ENCODE data around the gene ALG2.

ALG2 gene, protein sequence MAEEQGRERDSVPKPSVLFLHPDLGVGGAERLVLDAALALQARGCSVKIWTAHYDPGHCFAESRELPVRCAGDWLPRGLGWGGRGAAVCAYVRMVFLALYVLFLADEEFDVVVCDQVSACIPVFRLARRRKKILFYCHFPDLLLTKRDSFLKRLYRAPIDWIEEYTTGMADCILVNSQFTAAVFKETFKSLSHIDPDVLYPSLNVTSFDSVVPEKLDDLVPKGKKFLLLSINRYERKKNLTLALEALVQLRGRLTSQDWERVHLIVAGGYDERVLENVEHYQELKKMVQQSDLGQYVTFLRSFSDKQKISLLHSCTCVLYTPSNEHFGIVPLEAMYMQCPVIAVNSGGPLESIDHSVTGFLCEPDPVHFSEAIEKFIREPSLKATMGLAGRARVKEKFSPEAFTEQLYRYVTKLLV

DNA sequence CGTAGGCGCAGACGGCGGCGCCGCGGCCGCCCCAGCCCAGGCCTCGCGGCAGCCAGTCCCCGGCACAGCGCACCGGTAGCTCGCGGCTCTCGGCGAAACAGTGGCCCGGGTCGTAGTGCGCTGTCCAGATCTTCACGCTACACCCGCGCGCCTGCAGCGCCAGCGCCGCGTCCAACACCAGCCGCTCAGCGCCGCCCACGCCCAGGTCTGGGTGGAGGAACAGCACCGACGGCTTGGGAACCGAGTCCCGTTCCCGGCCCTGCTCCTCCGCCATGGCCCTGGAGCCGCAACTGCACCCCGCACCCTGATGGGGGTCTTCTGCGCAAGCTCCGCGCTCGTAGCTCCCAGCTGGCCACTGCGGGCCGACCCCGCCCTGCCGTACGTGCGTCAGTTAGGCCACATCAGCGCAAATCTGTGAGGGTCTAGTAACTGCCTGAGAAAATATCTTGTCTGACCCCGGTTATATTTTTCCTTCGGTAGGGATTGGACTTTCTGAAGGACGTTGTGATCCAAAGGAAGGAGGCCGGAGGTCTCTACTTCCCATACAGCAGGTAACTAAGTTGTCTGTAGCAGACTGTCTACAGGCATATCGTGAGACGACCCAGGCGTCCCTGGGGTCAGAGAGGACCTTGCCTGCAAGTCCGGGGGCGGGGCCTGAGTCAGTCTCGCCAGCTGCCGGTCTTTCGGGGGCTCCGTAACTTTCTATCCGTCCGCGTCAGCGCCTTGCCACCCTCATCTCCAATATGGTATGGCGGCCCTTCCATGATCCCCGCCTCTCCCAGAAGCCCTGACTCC is at the start of gene ALG2, which contains the start of gene SEC61B:
TSS of gene ALG2 (minus strand) at position 322 of the 795 bp plus-strand sequence. CDS start at position 274, 48 bp downstream.
TSS of gene SEC61B (plus strand) at position 662 of the 795 bp plus-strand sequence. CDS start at position 744, 82 bp downstream.
- H3K27me3 ChIP-seq (ENCODE audit: insufficient read depth, low read length) = no peaks in the 10 kb centered on the region
- H3K36me3 ChIP-seq (ENCODE audit: insufficient read depth, low read length) = peaks cover 43% of the 10 kb centered on the region
- peaks cover 29% of the 10 kb centered on the region for H3K4me1 ChIP-seq (ENCODE audit: insufficient read depth, low read length)
- H2AFZ ChIP-seq (ENCODE audit: low read depth, low read length) = peak within 1 kb of the TSS; percentile 56
- H3K4me3 ChIP-seq (ENCODE audit: low read length) = peak within 1 kb of the TSS; percentile 92
- no peaks in the 10 kb centered on the region for H3K9me3 ChIP-seq (ENCODE audit: low read length)

DNA sequence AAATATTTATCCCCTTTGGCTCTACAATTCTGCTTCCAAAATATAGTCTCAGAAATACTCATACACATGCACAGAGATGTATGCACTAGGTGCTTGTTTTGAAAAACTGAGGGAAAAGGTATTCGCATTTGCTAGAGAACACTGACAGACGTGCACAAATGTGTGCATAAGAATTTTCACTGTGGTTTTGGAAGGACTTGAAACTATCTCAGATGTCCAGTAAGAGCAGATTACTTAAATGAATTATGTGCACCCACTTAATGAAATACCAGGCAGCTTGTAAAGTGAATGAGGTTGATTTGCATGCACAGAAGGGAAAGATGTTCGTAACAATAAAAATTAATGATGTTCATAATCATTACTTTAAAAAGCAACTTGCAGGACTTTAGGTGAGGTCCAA is 48.7 kb upstream of the ALG2 start:
- H3K27me3 ChIP-seq (ENCODE audit: insufficient read depth, low read length) = no peaks in the 10 kb centered on the region
- no peaks in the 10 kb centered on the region for H3K36me3 ChIP-seq (ENCODE audit: insufficient read depth, low read length)
- no peaks in the 10 kb centered on the region for H3K9me3 ChIP-seq (ENCODE audit: low read length)
- no peak overlapping the region for H2AFZ ChIP-seq (ENCODE audit: low read depth, low read length)
- no peak overlapping the region for H3K4me3 ChIP-seq (ENCODE audit: low read length)
- peaks cover 5% of the 10 kb centered on the region for H3K4me1 ChIP-seq (ENCODE audit: insufficient read depth, low read length)

GRCh38 chr9:99269416-99269815 is 47.7 kb upstream of the ALG2 start:
- H3K9me3 ChIP-seq (ENCODE audit: low read length) = no peaks in the 10 kb centered on the region
- no peak overlapping the region for H3K4me3 ChIP-seq (ENCODE audit: low read length)
- H3K4me1 ChIP-seq (ENCODE audit: insufficient read depth, low read length) = peaks cover 5% of the 10 kb centered on the region
- H3K36me3 ChIP-seq (ENCODE audit: insufficient read depth, low read length) = no peaks in the 10 kb centered on the region
- H2AFZ ChIP-seq (ENCODE audit: low read depth, low read length) = no peak overlapping the region
- no peaks in the 10 kb centered on the region for H3K27me3 ChIP-seq (ENCODE audit: insufficient read depth, low read length)

DNA sequence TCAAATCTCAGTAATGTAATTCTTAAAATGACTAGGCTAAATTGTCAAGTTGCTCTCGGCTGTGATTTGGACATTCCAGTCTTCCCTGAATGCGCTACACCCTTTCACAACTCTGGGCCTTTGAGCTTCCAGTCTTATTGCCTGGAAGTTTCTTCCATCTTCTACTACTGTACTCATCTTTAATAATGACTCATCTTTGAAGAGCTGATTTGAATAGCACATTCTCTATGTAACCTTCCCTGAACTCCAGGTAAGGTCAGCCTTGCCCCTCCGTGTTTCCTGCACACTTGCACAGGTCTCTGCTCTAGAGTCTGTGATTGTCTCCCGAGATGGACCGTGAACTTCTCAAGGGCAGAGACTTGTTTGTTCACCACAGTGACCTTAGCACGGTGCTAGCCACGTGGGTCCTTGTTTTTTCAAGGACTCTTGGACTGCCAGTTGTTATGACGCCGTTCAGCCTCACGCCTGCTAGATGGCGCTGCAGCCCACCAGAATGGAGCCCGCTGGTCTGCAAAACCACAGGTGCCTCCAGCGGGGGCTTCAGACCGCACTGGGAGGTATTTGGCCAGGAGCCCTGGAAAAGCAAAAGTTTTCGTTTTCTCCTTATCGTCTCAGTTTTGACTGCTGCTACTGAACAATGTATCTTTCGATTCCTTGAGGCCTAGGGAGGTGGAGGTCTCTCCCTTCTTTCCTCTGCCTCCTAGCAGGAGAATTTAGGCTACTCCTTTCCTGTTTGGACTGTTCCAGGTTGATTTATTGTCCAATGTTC is 44.7 kb upstream of the ALG2 start:
- no peaks in the 10 kb centered on the region for H3K4me1 ChIP-seq (ENCODE audit: insufficient read depth, low read length)
- H3K36me3 ChIP-seq (ENCODE audit: insufficient read depth, low read length) = no peaks in the 10 kb centered on the region
- H3K27me3 ChIP-seq (ENCODE audit: insufficient read depth, low read length) = no peaks in the 10 kb centered on the region
- H2AFZ ChIP-seq (ENCODE audit: low read depth, low read length) = no peak overlapping the region
- no peak overlapping the region for H3K4me3 ChIP-seq (ENCODE audit: low read length)
- H3K9me3 ChIP-seq (ENCODE audit: low read length) = no peaks in the 10 kb centered on the region

- no peak overlapping the region for H3K4me3 ChIP-seq (ENCODE audit: low read length)
- no peaks in the 10 kb centered on the region for H3K4me1 ChIP-seq (ENCODE audit: insufficient read depth, low read length)
- H3K27me3 ChIP-seq (ENCODE audit: insufficient read depth, low read length) = no peaks in the 10 kb centered on the region
- no peaks in the 10 kb centered on the region for H3K9me3 ChIP-seq (ENCODE audit: low read length)
- H2AFZ ChIP-seq (ENCODE audit: low read depth, low read length) = no peak overlapping the region
- no peaks in the 10 kb centered on the region for H3K36me3 ChIP-seq (ENCODE audit: insufficient read depth, low read length)
Measured at GRCh38 chr9:99265691-99266090, 43.9 kb upstream of the ALG2 start.

DNA sequence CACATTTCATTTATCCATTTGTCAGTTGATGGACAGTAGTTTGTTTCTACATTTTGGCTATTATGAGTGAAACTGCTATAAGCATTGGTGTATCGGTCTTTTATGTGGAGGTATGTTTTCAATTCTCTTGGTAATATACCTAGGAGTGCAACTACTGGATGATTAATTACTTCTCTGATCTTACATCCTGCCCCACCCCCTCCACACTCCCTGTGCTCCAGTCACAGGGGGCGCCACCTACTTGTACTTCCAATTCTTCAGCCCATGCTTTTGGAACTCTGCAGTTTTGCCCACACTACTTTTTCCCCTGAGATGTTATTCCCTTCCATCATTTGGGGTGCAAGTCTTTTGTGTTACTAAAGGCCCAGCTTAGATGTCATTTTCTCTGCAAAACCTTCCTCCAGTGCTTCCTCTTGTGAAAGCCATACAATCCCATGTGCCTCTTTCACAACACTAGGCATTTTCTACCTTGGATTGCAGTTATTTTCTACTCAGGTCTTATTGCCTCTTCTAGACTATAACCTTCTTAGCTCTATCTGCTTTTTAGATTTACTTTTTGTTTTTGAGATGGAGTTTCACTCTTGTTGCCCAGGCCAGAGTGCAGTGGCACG is 42.4 kb upstream of the ALG2 start:
- Histone ChIP-seq H3K4me1 (ENCODE audit: insufficient read depth, low read length) (no peaks in the 10 kb centered on the region), H3K9me3 (ENCODE audit: low read length) (no peaks in the 10 kb centered on the region), H3K27me3 (ENCODE audit: insufficient read depth, low read length) (no peaks in the 10 kb centered on the region), H3K36me3 (ENCODE audit: insufficient read depth, low read length) (no peaks in the 10 kb centered on the region), H2AFZ (ENCODE audit: low read depth, low read length) (no peak overlapping the region), H3K4me3 (ENCODE audit: low read length) (no peak overlapping the region)

GRCh38 chr9:99262949-99263418 is 41.2 kb upstream of the ALG2 start:
- Histone ChIP-seq H3K9me3 (ENCODE audit: low read length) (no peaks in the 10 kb centered on the region), H3K27me3 (ENCODE audit: insufficient read depth, low read length) (no peaks in the 10 kb centered on the region), H3K4me3 (ENCODE audit: low read length) (no peak overlapping the region), H2AFZ (ENCODE audit: low read depth, low read length) (no peak overlapping the region), H3K36me3 (ENCODE audit: insufficient read depth, low read length) (no peaks in the 10 kb centered on the region), H3K4me1 (ENCODE audit: insufficient read depth, low read length) (no peaks in the 10 kb centered on the region)

GRCh38 chr9:99261923-99262322 is 40.2 kb upstream of the ALG2 start:
- no peaks in the 10 kb centered on the region for H3K36me3 ChIP-seq (ENCODE audit: insufficient read depth, low read length)
- no peak overlapping the region for H2AFZ ChIP-seq (ENCODE audit: low read depth, low read length)
- no peaks in the 10 kb centered on the region for H3K4me1 ChIP-seq (ENCODE audit: insufficient read depth, low read length)

DNA sequence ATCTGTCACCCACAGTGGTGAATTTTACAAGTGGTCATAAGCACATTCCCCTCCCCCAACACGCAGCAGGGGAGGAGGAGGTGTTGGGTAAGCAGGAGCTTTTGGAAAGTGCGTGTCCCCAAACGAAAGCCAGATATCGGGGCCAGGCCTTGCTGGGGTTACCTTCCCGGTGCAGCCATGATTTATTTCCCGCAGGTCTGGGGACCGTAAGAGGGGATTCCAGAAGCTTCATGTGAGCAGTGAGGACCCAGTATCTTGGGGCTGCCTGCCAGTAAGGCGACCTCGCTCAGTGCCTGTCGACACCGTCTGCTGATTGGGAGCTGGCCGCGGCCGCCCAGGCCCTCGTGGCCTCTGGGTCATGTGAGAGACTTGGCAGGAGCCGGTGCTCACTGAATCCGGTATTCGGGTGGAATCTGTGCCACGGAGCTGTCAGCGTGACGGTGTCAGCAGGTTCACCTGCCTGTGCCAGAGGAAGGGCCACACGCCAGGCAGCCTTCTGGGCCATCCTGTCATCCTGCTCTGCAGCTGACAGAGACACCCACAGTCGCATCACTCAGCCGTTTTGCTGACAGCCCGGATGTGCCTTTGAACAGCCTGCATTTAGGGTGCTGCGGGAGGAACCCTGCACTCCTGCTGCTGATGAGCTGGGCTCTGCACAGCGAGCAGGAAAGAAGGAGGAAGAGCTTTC is 37.6 kb upstream of the ALG2 start:
- Histone ChIP-seq H3K4me3 (ENCODE audit: low read length) (no peak overlapping the region), H3K27me3 (ENCODE audit: insufficient read depth, low read length) (no peaks in the 10 kb centered on the region), H3K4me1 (ENCODE audit: insufficient read depth, low read length) (no peaks in the 10 kb centered on the region), H3K9me3 (ENCODE audit: low read length) (no peaks in the 10 kb centered on the region), H3K36me3 (ENCODE audit: insufficient read depth, low read length) (no peaks in the 10 kb centered on the region), H2AFZ (ENCODE audit: low read depth, low read length) (no peak overlapping the region)

More at GRCh38 chr9:99261923-99262322, 40.2 kb upstream of the ALG2 start:
- Histone ChIP-seq H3K9me3 (ENCODE audit: low read length) (no peaks in the 10 kb centered on the region), H3K4me3 (ENCODE audit: low read length) (no peak overlapping the region), H3K27me3 (ENCODE audit: insufficient read depth, low read length) (no peaks in the 10 kb centered on the region)

GRCh38 chr9:99257723-99258389 is 36.1 kb upstream of the ALG2 start:
- Histone ChIP-seq H3K36me3 (ENCODE audit: insufficient read depth, low read length) (no peaks in the 10 kb centered on the region), H3K4me3 (ENCODE audit: low read length) (no peak overlapping the region), H2AFZ (ENCODE audit: low read depth, low read length) (no peak overlapping the region), H3K27me3 (ENCODE audit: insufficient read depth, low read length) (no peaks in the 10 kb centered on the region), H3K4me1 (ENCODE audit: insufficient read depth, low read length) (no peaks in the 10 kb centered on the region), H3K9me3 (ENCODE audit: low read length) (no peaks in the 10 kb centered on the region)

GRCh38 chr9:99255651-99256050 is 33.9 kb upstream of the ALG2 start:
- no peaks in the 10 kb centered on the region for H3K27me3 ChIP-seq (ENCODE audit: insufficient read depth, low read length)
- no peak overlapping the region for H2AFZ ChIP-seq (ENCODE audit: low read depth, low read length)
- no peaks in the 10 kb centered on the region for H3K9me3 ChIP-seq (ENCODE audit: low read length)
- H3K4me1 ChIP-seq (ENCODE audit: insufficient read depth, low read length) = no peaks in the 10 kb centered on the region
- no peaks in the 10 kb centered on the region for H3K36me3 ChIP-seq (ENCODE audit: insufficient read depth, low read length)
- H3K4me3 ChIP-seq (ENCODE audit: low read length) = no peak overlapping the region
